ENCODE measurements around the gene CENPC.
"Not testable (repeated sequence)": the region's sequence is repeated elsewhere in the genome, so short reads cannot be mapped to it uniquely, and the experiment has no call there.

Gene CENPC

GRCh38 chr4:67573193-67573592 is 27.9 kb upstream of the CENPC start:
- peaks cover 9% of the 10 kb centered on the region; the same call in 1 of the 2 replicates for H3K4me1 ChIP-seq (ENCODE audit: control insufficient read depth, insufficient read depth, low read length)

GRCh38 chr4:67571975-67572374 is 26.7 kb upstream of the CENPC start:
- Histone ChIP-seq H3K27me3 (ENCODE audit: control insufficient read depth, insufficient read depth, low read length) (no peaks in the 10 kb centered on the region), H3K4me3 (ENCODE audit: low read depth, low read length) (no peak overlapping the region), H3K9me3 (ENCODE audit: control insufficient read depth, insufficient read depth, low read length) (no peaks in the 10 kb centered on the region), H3K9ac (ENCODE audit: low read depth, low read length) (no peak overlapping the region), H3K27ac (ENCODE audit: low read depth, low read length) (no peak overlapping the region), H3K36me3 (ENCODE audit: control insufficient read depth, insufficient read depth, low read length) (no peaks in the 10 kb centered on the region), H3K4me1 (ENCODE audit: control insufficient read depth, insufficient read depth, low read length) (peaks cover 9% of the 10 kb centered on the region; the same call in 1 of the 2 replicates)

More at GRCh38 chr4:67573193-67573592, 27.9 kb upstream of the CENPC start:
- Histone ChIP-seq H3K9ac (ENCODE audit: low read depth, low read length) (no peak overlapping the region), H3K27ac (ENCODE audit: low read depth, low read length) (no peak overlapping the region), H3K9me3 (ENCODE audit: control insufficient read depth, insufficient read depth, low read length) (no peaks in the 10 kb centered on the region), H3K36me3 (ENCODE audit: control insufficient read depth, insufficient read depth, low read length) (no peaks in the 10 kb centered on the region), H3K27me3 (ENCODE audit: control insufficient read depth, insufficient read depth, low read length) (no peaks in the 10 kb centered on the region), H3K4me3 (ENCODE audit: low read depth, low read length) (no peak overlapping the region)

GRCh38 chr4:67570537-67570936 is 25.2 kb upstream of the CENPC start:
- Histone ChIP-seq H3K4me3 (ENCODE audit: low read depth, low read length) (no peak overlapping the region), H3K9ac (ENCODE audit: low read depth, low read length) (no peak overlapping the region), H3K27me3 (ENCODE audit: control insufficient read depth, insufficient read depth, low read length) (no peaks in the 10 kb centered on the region), H3K27ac (ENCODE audit: low read depth, low read length) (no peak overlapping the region), H3K4me1 (ENCODE audit: control insufficient read depth, insufficient read depth, low read length) (peaks cover 6% of the 10 kb centered on the region; the same call in 1 of the 2 replicates), H3K9me3 (ENCODE audit: control insufficient read depth, insufficient read depth, low read length) (no peaks in the 10 kb centered on the region), H3K36me3 (ENCODE audit: control insufficient read depth, insufficient read depth, low read length) (no peaks in the 10 kb centered on the region)

- Histone ChIP-seq H3K4me1 (ENCODE audit: control insufficient read depth, insufficient read depth, low read length) (no peaks in the 10 kb centered on the region), H3K9me3 (ENCODE audit: control insufficient read depth, insufficient read depth, low read length) (no peaks in the 10 kb centered on the region), H3K9ac (ENCODE audit: low read depth, low read length) (no peak overlapping the region), H3K27me3 (ENCODE audit: control insufficient read depth, insufficient read depth, low read length) (no peaks in the 10 kb centered on the region), H3K27ac (ENCODE audit: low read depth, low read length) (no peak overlapping the region), H3K4me3 (ENCODE audit: low read depth, low read length) (no peak overlapping the region), H3K36me3 (ENCODE audit: control insufficient read depth, insufficient read depth, low read length) (no peaks in the 10 kb centered on the region)
Observed at GRCh38 chr4:67568820-67569219, 23.5 kb upstream of the CENPC start.

- no peak overlapping the region for H3K9ac ChIP-seq (ENCODE audit: low read depth, low read length)
- H3K9me3 ChIP-seq (ENCODE audit: control insufficient read depth, insufficient read depth, low read length), result no peaks in the 10 kb centered on the region
- no peaks in the 10 kb centered on the region for H3K4me1 ChIP-seq (ENCODE audit: control insufficient read depth, insufficient read depth, low read length)
- H3K27me3 ChIP-seq (ENCODE audit: control insufficient read depth, insufficient read depth, low read length), result no peaks in the 10 kb centered on the region
- no peak overlapping the region for H3K27ac ChIP-seq (ENCODE audit: low read depth, low read length)
- H3K4me3 ChIP-seq (ENCODE audit: low read depth, low read length), result no peak overlapping the region
- no peaks in the 10 kb centered on the region for H3K36me3 ChIP-seq (ENCODE audit: control insufficient read depth, insufficient read depth, low read length)
Observed at GRCh38 chr4:67566335-67566734, 21.0 kb upstream of the CENPC start.

GRCh38 chr4:67565284-67565683 is 20.0 kb upstream of the CENPC start:
- H3K4me3 ChIP-seq (ENCODE audit: low read depth, low read length), result no peak overlapping the region
- H3K9ac ChIP-seq (ENCODE audit: low read depth, low read length), result no peak overlapping the region
- no peaks in the 10 kb centered on the region for H3K9me3 ChIP-seq (ENCODE audit: control insufficient read depth, insufficient read depth, low read length)
- H3K27me3 ChIP-seq (ENCODE audit: control insufficient read depth, insufficient read depth, low read length), result no peaks in the 10 kb centered on the region
- H3K4me1 ChIP-seq (ENCODE audit: control insufficient read depth, insufficient read depth, low read length), result no peaks in the 10 kb centered on the region
- no peaks in the 10 kb centered on the region for H3K36me3 ChIP-seq (ENCODE audit: control insufficient read depth, insufficient read depth, low read length)
- no peak overlapping the region for H3K27ac ChIP-seq (ENCODE audit: low read depth, low read length)

- H3K27me3 ChIP-seq (ENCODE audit: control insufficient read depth, insufficient read depth, low read length), result no peaks in the 10 kb centered on the region
- no peak within 1 kb of the TSS for H3K27ac ChIP-seq (ENCODE audit: low read depth, low read length)
- H3K4me1 ChIP-seq (ENCODE audit: control insufficient read depth, insufficient read depth, low read length), result peaks cover 5% of the 10 kb centered on the region; the same call in 1 of the 2 replicates
- no peak within 1 kb of the TSS for H3K4me3 ChIP-seq (ENCODE audit: low read depth, low read length)
- H3K36me3 ChIP-seq (ENCODE audit: control insufficient read depth, insufficient read depth, low read length), result no peaks in the 10 kb centered on the region
- H3K9me3 ChIP-seq (ENCODE audit: control insufficient read depth, insufficient read depth, low read length), result no peaks in the 10 kb centered on the region
- H3K9ac ChIP-seq (ENCODE audit: low read depth, low read length), result no peak within 1 kb of the TSS
Observed at GRCh38 chr4:67558493-67558892, 13.2 kb upstream of the CENPC start, which contains the start of gene STAP1. TSS of gene STAP1 (plus strand) at chr4:67558727. CDS start at chr4:67558810, 83 bp downstream.

GRCh38 chr4:67556436-67556835 is 11.1 kb upstream of the CENPC start:
- no peaks in the 10 kb centered on the region for H3K9me3 ChIP-seq (ENCODE audit: control insufficient read depth, insufficient read depth, low read length)
- H3K4me1 ChIP-seq (ENCODE audit: control insufficient read depth, insufficient read depth, low read length), result peaks cover 5% of the 10 kb centered on the region; the same call in 1 of the 2 replicates
- no peaks in the 10 kb centered on the region for H3K27me3 ChIP-seq (ENCODE audit: control insufficient read depth, insufficient read depth, low read length)
- no peak overlapping the region for H3K27ac ChIP-seq (ENCODE audit: low read depth, low read length)
- no peak overlapping the region for H3K4me3 ChIP-seq (ENCODE audit: low read depth, low read length)
- no peaks in the 10 kb centered on the region for H3K36me3 ChIP-seq (ENCODE audit: control insufficient read depth, insufficient read depth, low read length)
- no peak overlapping the region for H3K9ac ChIP-seq (ENCODE audit: low read depth, low read length)

GRCh38 chr4:67555447-67555846 is 10.1 kb upstream of the CENPC start:
- Histone ChIP-seq H3K27me3 (ENCODE audit: control insufficient read depth, insufficient read depth, low read length) (no peaks in the 10 kb centered on the region), H3K9me3 (ENCODE audit: control insufficient read depth, insufficient read depth, low read length) (no peaks in the 10 kb centered on the region), H3K36me3 (ENCODE audit: control insufficient read depth, insufficient read depth, low read length) (no peaks in the 10 kb centered on the region), H3K27ac (ENCODE audit: low read depth, low read length) (no peak overlapping the region), H3K4me1 (ENCODE audit: control insufficient read depth, insufficient read depth, low read length) (peaks cover 5% of the 10 kb centered on the region; the same call in 1 of the 2 replicates), H3K4me3 (ENCODE audit: low read depth, low read length) (no peak overlapping the region), H3K9ac (ENCODE audit: low read depth, low read length) (no peak overlapping the region)

- H3K4me1 ChIP-seq (ENCODE audit: control insufficient read depth, insufficient read depth, low read length), result peaks cover 5% of the 10 kb centered on the region; the same call in 1 of the 2 replicates
- no peak overlapping the region for H3K9ac ChIP-seq (ENCODE audit: low read depth, low read length)
- H3K27me3 ChIP-seq (ENCODE audit: control insufficient read depth, insufficient read depth, low read length), result no peaks in the 10 kb centered on the region
- no peaks in the 10 kb centered on the region for H3K9me3 ChIP-seq (ENCODE audit: control insufficient read depth, insufficient read depth, low read length)
- H3K27ac ChIP-seq (ENCODE audit: low read depth, low read length), result no peak overlapping the region
- no peaks in the 10 kb centered on the region for H3K36me3 ChIP-seq (ENCODE audit: control insufficient read depth, insufficient read depth, low read length)
- H3K4me3 ChIP-seq (ENCODE audit: low read depth, low read length), result no peak overlapping the region
Observed at GRCh38 chr4:67554096-67554495, 8.8 kb upstream of the CENPC start.

GRCh38 chr4:67552146-67552792 is 7.0 kb upstream of the CENPC start:
- not testable (repeated sequence) for H3K27me3 ChIP-seq (ENCODE audit: control insufficient read depth, insufficient read depth, low read length); H3K9ac ChIP-seq (ENCODE audit: low read depth, low read length); H3K27ac ChIP-seq (ENCODE audit: low read depth, low read length); H3K9me3 ChIP-seq (ENCODE audit: control insufficient read depth, insufficient read depth, low read length); H3K4me3 ChIP-seq (ENCODE audit: low read depth, low read length); H3K4me1 ChIP-seq (ENCODE audit: control insufficient read depth, insufficient read depth, low read length); H3K36me3 ChIP-seq (ENCODE audit: control insufficient read depth, insufficient read depth, low read length)

Data from HUES48 (cell line).